Activated T-cell treated with anti-CD3 and anti-CD28 coated beads for 24 hours (primary cell): ENCODE data around the gene STRA8.

Source experiments
- DNase-seq: peaks from one replicate; pipeline ENCODE4 v3.0.0-alpha.2; 2020; ENCODE audit warnings: low read depth

The STRA8 gene

GRCh38 chr7:135238112-135238744 lies 4.6 kb downstream of the STRA8 start:
- no peak for DNase-seq

GRCh38 chr7:135239263-135239662 lies 5.6 kb downstream of the STRA8 start:
- no peak for DNase-seq

GRCh38 chr7:135240441-135240840 lies 6.8 kb downstream of the STRA8 start:
- no peak for DNase-seq

- no peak for DNase-seq
Observed at GRCh38 chr7:135242096-135242684, 8.6 kb downstream of the STRA8 start.

GRCh38 chr7:135245226-135246190 lies 11.9 kb downstream of the STRA8 start:
- DNase-seq: no peak

- DNase-seq: no peak
Observed at GRCh38 chr7:135246191-135246825, 12.7 kb downstream of the STRA8 start.

- DNase-seq: no peak
Observed at GRCh38 chr7:135247746-135248471, 14.3 kb downstream of the STRA8 start.

- DNase-seq: no peak
Observed at GRCh38 chr7:135248546-135248945, 14.9 kb downstream of the STRA8 start.

- no peak for DNase-seq
Observed at GRCh38 chr7:135251496-135252391, 18.1 kb downstream of the STRA8 start.

GRCh38 chr7:135253851-135254771 lies 20.5 kb downstream of the STRA8 start:
- no peak for DNase-seq

- DNase-seq: no peak
Observed at GRCh38 chr7:135257790-135258189, 24.2 kb downstream of the STRA8 start.

- no peak for DNase-seq
Observed at GRCh38 chr7:135258585-135258984, 24.9 kb downstream of the STRA8 start.

- no peak for DNase-seq
Observed at GRCh38 chr7:135259702-135260101, 26.1 kb downstream of the STRA8 start.

GRCh38 chr7:135260470-135260869 lies 26.8 kb downstream of the STRA8 start:
- no peak for DNase-seq

- no peak for DNase-seq
Observed at GRCh38 chr7:135260930-135261721, 27.5 kb downstream of the STRA8 start.

- no peak for DNase-seq
Observed at GRCh38 chr7:135262623-135263320, 29.1 kb downstream of the STRA8 start.

GRCh38 chr7:135263321-135263970 lies 29.8 kb downstream of the STRA8 start:
- DNase-seq: no peak

GRCh38 chr7:135265637-135266036 lies 32.0 kb downstream of the STRA8 start:
- no peak for DNase-seq
